Measurements from ENCODE around the gene GPR146.
"Not testable (repeated sequence)": the region's sequence is repeated elsewhere in the genome, so short reads cannot be mapped to it uniquely, and the experiment has no call there.

Gene GPR146

GRCh38 chr7:1044189-1045068 is at the start of gene GPR146:
GPR146 (plus strand) TSS chr7:1044546; CDS start chr7:1057516, 12,970 bp downstream.
- peak within 1 kb of the TSS; percentile 83 for H3K27ac ChIP-seq (ENCODE audit: low read depth, low read length)
- H3K9ac ChIP-seq (ENCODE audit: low read length): peak within 1 kb of the TSS; percentile 73
- peaks cover 13% of the 10 kb centered on the region; the same call in 1 of the 2 replicates for H3K27me3 ChIP-seq (ENCODE audit: control insufficient read depth, insufficient read depth, low read length)
- peak within 1 kb of the TSS; percentile 68 for H3K4me3 ChIP-seq (ENCODE audit: low read depth, low read length)
- peaks cover 31% of the 10 kb centered on the region for H3K4me1 ChIP-seq (ENCODE audit: control insufficient read depth, insufficient read depth, low read length)
- no peaks in the 10 kb centered on the region for H3K9me3 ChIP-seq (ENCODE audit: control insufficient read depth, insufficient read depth, low read depth, low read length)
- H3K36me3 ChIP-seq (ENCODE audit: control insufficient read depth, insufficient read depth, low read length): no peaks in the 10 kb centered on the region

- no peak overlapping the region for H3K4me3 ChIP-seq (ENCODE audit: low read depth, low read length)
- H3K9me3 ChIP-seq (ENCODE audit: control insufficient read depth, insufficient read depth, low read depth, low read length): no peaks in the 10 kb centered on the region
- no peak overlapping the region for H3K9ac ChIP-seq (ENCODE audit: low read length)
- H3K4me1 ChIP-seq (ENCODE audit: control insufficient read depth, insufficient read depth, low read length): peaks cover 23% of the 10 kb centered on the region
- peaks cover 7% of the 10 kb centered on the region; the same call in 1 of the 2 replicates for H3K36me3 ChIP-seq (ENCODE audit: control insufficient read depth, insufficient read depth, low read length)
- H3K27ac ChIP-seq (ENCODE audit: low read depth, low read length): no peak overlapping the region
- H3K27me3 ChIP-seq (ENCODE audit: control insufficient read depth, insufficient read depth, low read length): no peaks in the 10 kb centered on the region
These were observed 49.6 kb upstream of the GPR146 start for GRCh38 chr7:994592-995308.

- peaks cover 29% of the 10 kb centered on the region for H3K4me1 ChIP-seq (ENCODE audit: control insufficient read depth, insufficient read depth, low read length)
- peaks cover 7% of the 10 kb centered on the region; the same call in 1 of the 2 replicates for H3K36me3 ChIP-seq (ENCODE audit: control insufficient read depth, insufficient read depth, low read length)
- no peaks in the 10 kb centered on the region for H3K9me3 ChIP-seq (ENCODE audit: control insufficient read depth, insufficient read depth, low read depth, low read length)
- H3K4me3 ChIP-seq (ENCODE audit: low read depth, low read length): no peak overlapping the region
- no peak overlapping the region for H3K9ac ChIP-seq (ENCODE audit: low read length)
- H3K27me3 ChIP-seq (ENCODE audit: control insufficient read depth, insufficient read depth, low read length): no peaks in the 10 kb centered on the region
- no peak overlapping the region for H3K27ac ChIP-seq (ENCODE audit: low read depth, low read length)
These were observed 48.8 kb upstream of the GPR146 start for GRCh38 chr7:995571-995970.

GRCh38 chr7:996079-996872 is 48.1 kb upstream of the GPR146 start:
- peaks cover 7% of the 10 kb centered on the region; the same call in 1 of the 2 replicates for H3K36me3 ChIP-seq (ENCODE audit: control insufficient read depth, insufficient read depth, low read length)
- H3K9ac ChIP-seq (ENCODE audit: low read length): no peak overlapping the region
- no peaks in the 10 kb centered on the region for H3K9me3 ChIP-seq (ENCODE audit: control insufficient read depth, insufficient read depth, low read depth, low read length)
- peaks cover 36% of the 10 kb centered on the region for H3K4me1 ChIP-seq (ENCODE audit: control insufficient read depth, insufficient read depth, low read length)
- H3K27ac ChIP-seq (ENCODE audit: low read depth, low read length): no peak overlapping the region
- H3K4me3 ChIP-seq (ENCODE audit: low read depth, low read length): no peak overlapping the region
- H3K27me3 ChIP-seq (ENCODE audit: control insufficient read depth, insufficient read depth, low read length): no peaks in the 10 kb centered on the region

GRCh38 chr7:997404-998395 is 46.6 kb upstream of the GPR146 start:
- H3K4me3 ChIP-seq (ENCODE audit: low read depth, low read length): no peak overlapping the region
- H3K9ac ChIP-seq (ENCODE audit: low read length): no peak overlapping the region
- peaks cover 7% of the 10 kb centered on the region; the same call in 1 of the 2 replicates for H3K36me3 ChIP-seq (ENCODE audit: control insufficient read depth, insufficient read depth, low read length)
- no peaks in the 10 kb centered on the region for H3K27me3 ChIP-seq (ENCODE audit: control insufficient read depth, insufficient read depth, low read length)
- peaks cover 34% of the 10 kb centered on the region for H3K4me1 ChIP-seq (ENCODE audit: control insufficient read depth, insufficient read depth, low read length)
- no peak overlapping the region for H3K27ac ChIP-seq (ENCODE audit: low read depth, low read length)
- no peaks in the 10 kb centered on the region for H3K9me3 ChIP-seq (ENCODE audit: control insufficient read depth, insufficient read depth, low read depth, low read length)

- Histone ChIP-seq H3K36me3 (ENCODE audit: control insufficient read depth, insufficient read depth, low read length) (peaks cover 7% of the 10 kb centered on the region; the same call in 1 of the 2 replicates), H3K4me1 (ENCODE audit: control insufficient read depth, insufficient read depth, low read length) (peaks cover 27% of the 10 kb centered on the region; the same call in 1 of the 2 replicates), H3K4me3 (ENCODE audit: low read depth, low read length) (no peak overlapping the region), H3K9me3 (ENCODE audit: control insufficient read depth, insufficient read depth, low read depth, low read length) (no peaks in the 10 kb centered on the region), H3K27me3 (ENCODE audit: control insufficient read depth, insufficient read depth, low read length) (no peaks in the 10 kb centered on the region), H3K27ac (ENCODE audit: low read depth, low read length) (no peak overlapping the region), H3K9ac (ENCODE audit: low read length) (no peak overlapping the region)
These were observed 45.0 kb upstream of the GPR146 start for GRCh38 chr7:999149-999879.

GRCh38 chr7:999941-1000935 is 44.1 kb upstream of the GPR146 start:
- no peak overlapping the region for H3K4me3 ChIP-seq (ENCODE audit: low read depth, low read length)
- H3K27me3 ChIP-seq (ENCODE audit: control insufficient read depth, insufficient read depth, low read length): no peaks in the 10 kb centered on the region
- peaks cover 27% of the 10 kb centered on the region; the same call in 1 of the 2 replicates for H3K4me1 ChIP-seq (ENCODE audit: control insufficient read depth, insufficient read depth, low read length)

GRCh38 chr7:1001069-1001770 is 43.1 kb upstream of the GPR146 start:
- not testable (repeated sequence) for H3K36me3 ChIP-seq (ENCODE audit: control insufficient read depth, insufficient read depth, low read length); H3K4me3 ChIP-seq (ENCODE audit: low read depth, low read length); H3K27me3 ChIP-seq (ENCODE audit: control insufficient read depth, insufficient read depth, low read length); H3K9ac ChIP-seq (ENCODE audit: low read length); H3K9me3 ChIP-seq (ENCODE audit: control insufficient read depth, insufficient read depth, low read depth, low read length); H3K27ac ChIP-seq (ENCODE audit: low read depth, low read length)
- peaks cover 27% of the 10 kb centered on the region; the same call in 1 of the 2 replicates for H3K4me1 ChIP-seq (ENCODE audit: control insufficient read depth, insufficient read depth, low read length)

More at GRCh38 chr7:999941-1000935, 44.1 kb upstream of the GPR146 start:
- peaks cover 7% of the 10 kb centered on the region; the same call in 1 of the 2 replicates for H3K36me3 ChIP-seq (ENCODE audit: control insufficient read depth, insufficient read depth, low read length)
- H3K27ac ChIP-seq (ENCODE audit: low read depth, low read length): no peak overlapping the region
- no peaks in the 10 kb centered on the region for H3K9me3 ChIP-seq (ENCODE audit: control insufficient read depth, insufficient read depth, low read depth, low read length)
- H3K9ac ChIP-seq (ENCODE audit: low read length): no peak overlapping the region
